MM.1S (cell line): Measurements from ENCODE around the gene RAB22A.

Experiments used
- DNase-seq: peaks from one replicate; pipeline ENCODE4 v3.0.0-alpha.2; 2015
- H2AFZ ChIP-seq: fragments of 300-600 bp; sonication (generic); 2 replicates; pipeline ENCODE4 v1.6.0; 2016; ENCODE audit warnings: antibody characterized with exemption, low read length
- H3F3A ChIP-seq: fragments of 300-600 bp; sonication (generic); 2 replicates; pipeline ENCODE4 v1.6.1; 2016; ENCODE audit warnings: mild to moderate bottlenecking, antibody characterized with exemption, low read length, moderate library complexity, mixed read lengths; ENCODE audit not compliant: insufficient read depth
- H3K27ac ChIP-seq: fragments of 300-600 bp; sonication (generic); 2 replicates; pipeline ENCODE4 v1.5.1; 2016; ENCODE audit warnings: mild to moderate bottlenecking, low read length
- H3K27me3 ChIP-seq: fragments of 300-600 bp; sonication (generic); replicated peaks from 2 replicates; pipeline ENCODE4 v1.6.0; 2016; ENCODE audit warnings: low read length; ENCODE audit not compliant: insufficient read depth
- H3K36me3 ChIP-seq: fragments of 300-600 bp; sonication (generic); replicated peaks from 2 replicates; pipeline ENCODE4 v1.6.1; 2016; ENCODE audit warnings: mild to moderate bottlenecking, low read length, mixed read lengths; ENCODE audit not compliant: insufficient read depth
- H3K4me1 ChIP-seq: fragments of 300-600 bp; sonication (generic); 2 replicates; pipeline ENCODE4 v1.6.1; 2016; ENCODE audit warnings: low read length, mixed read lengths
- H3K4me2 ChIP-seq: fragments of 300-600 bp; sonication (generic); 2 replicates; pipeline ENCODE4 v1.6.0; 2016; ENCODE audit warnings: low read depth, low read length
- H3K4me3 ChIP-seq: fragments of 300-600 bp; sonication (generic); 2 replicates; pipeline ENCODE4 v1.5.1; 2016; ENCODE audit warnings: low read length, mixed read lengths
- H3K79me2 ChIP-seq: fragments of 300-600 bp; sonication (generic); 2 replicates; pipeline ENCODE4 v1.6.1; 2016; ENCODE audit warnings: mixed run types, low read length, mixed read lengths
- H3K9ac ChIP-seq: fragments of 300-600 bp; sonication (generic); 2 replicates; pipeline ENCODE4 v1.6.1; 2016; ENCODE audit warnings: low read length, mixed read lengths
- H3K9me2 ChIP-seq: fragments of 300-600 bp; sonication (generic); replicated peaks from 2 replicates; pipeline ENCODE4 v1.6.1; 2016; ENCODE audit warnings: mild to moderate bottlenecking, low read length, mixed read lengths; ENCODE audit not compliant: insufficient read depth
- H3K9me3 ChIP-seq: fragments of 300-600 bp; sonication (generic); replicated peaks from 2 replicates; pipeline ENCODE4 v1.6.1; 2016; ENCODE audit warnings: mild to moderate bottlenecking, low read length, mixed read lengths; ENCODE audit not compliant: insufficient read depth
- H4K20me1 ChIP-seq: fragments of 300-600 bp; sonication (generic); 2 replicates; pipeline ENCODE4 v1.6.1; 2016; ENCODE audit warnings: mild to moderate bottlenecking, low read length, moderate library complexity, mixed read lengths; ENCODE audit not compliant: insufficient read depth
- CTCF ChIP-seq: fragments of 300-600 bp; sonication (generic); IDR thresholded peaks from 2 replicates; pipeline ENCODE4 v1.5.1; 2016; ENCODE audit warnings: antibody characterized with exemption, low read length, mixed read lengths
- EZH2 ChIP-seq: fragments of 300-600 bp; sonication (generic); optimal IDR thresholded peaks from 2 replicates; pipeline ENCODE3; 2017; ENCODE audit warnings: low read depth, mild to moderate bottlenecking, antibody characterized with exemption, low read length, mixed read lengths
- EZH2phosphoT487 ChIP-seq: fragments of 300-600 bp; sonication (generic); IDR thresholded peaks from 2 replicates; pipeline ENCODE4 v1.6.1; 2018; ENCODE audit warnings: antibody characterized with exemption, low read length

The RAB22A gene

GRCh38 chr20:58377766-58378401 is 68.4 kb downstream of the RAB22A start:
- no peak for DNase-seq
- Histone ChIP-seq H3K36me3 (no peaks in the 10 kb centered on the region), H3K4me1 (no peaks in the 10 kb centered on the region), H2AFZ (no peak overlapping the region), H3K27ac (no peak overlapping the region), H4K20me1 (no peaks in the 10 kb centered on the region), H3K9me3 (no peaks in the 10 kb centered on the region), H3K9me2 (no peaks in the 10 kb centered on the region), H3K79me2 (no peaks in the 10 kb centered on the region), H3K27me3 (no peaks in the 10 kb centered on the region; the same call in 1 of the 2 replicates), H3F3A (no peaks in the 10 kb centered on the region), H3K9ac (no peak overlapping the region), H3K4me2 (no peak overlapping the region), H3K4me3 (no peak overlapping the region)
- TF ChIP-seq CTCF (no peak), EZH2 (no peak), EZH2phosphoT487 (no peak)

- Histone ChIP-seq H3K36me3 (no peaks in the 10 kb centered on the region), H3K4me1 (no peaks in the 10 kb centered on the region), H3K79me2 (no peaks in the 10 kb centered on the region), H3K9ac (no peak overlapping the region), H3K27ac (no peak overlapping the region), H3K9me3 (no peaks in the 10 kb centered on the region), H3K4me2 (no peak overlapping the region), H3K9me2 (no peaks in the 10 kb centered on the region), H2AFZ (no peak overlapping the region), H3K27me3 (no peaks in the 10 kb centered on the region; the same call in 1 of the 2 replicates), H3K4me3 (no peak overlapping the region), H3F3A (no peaks in the 10 kb centered on the region), H4K20me1 (no peaks in the 10 kb centered on the region)
- no peak for TF ChIP-seq CTCF
- no peak for DNase-seq
Observed at GRCh38 chr20:58378704-58379103, 69.2 kb downstream of the RAB22A start.

- Histone ChIP-seq H3K9me3 (no peaks in the 10 kb centered on the region), H3K79me2 (no peaks in the 10 kb centered on the region), H3K4me3 (no peak overlapping the region), H3K27ac (no peak overlapping the region), H3K4me1 (no peaks in the 10 kb centered on the region), H3K27me3 (no peaks in the 10 kb centered on the region; the same call in 1 of the 2 replicates), H3K4me2 (no peak overlapping the region), H2AFZ (no peak overlapping the region), H4K20me1 (no peaks in the 10 kb centered on the region), H3K36me3 (no peaks in the 10 kb centered on the region), H3F3A (no peaks in the 10 kb centered on the region), H3K9ac (no peak overlapping the region), H3K9me2 (no peaks in the 10 kb centered on the region)
- DNase-seq = no peak
- TF ChIP-seq EZH2 (no peak), CTCF (no peak), EZH2phosphoT487 (no peak)
Observed at GRCh38 chr20:58381627-58382026, 72.1 kb downstream of the RAB22A start.
